ENCODE measurements around the gene ACTR1A.

ACTR1A gene

GRCh38 chr10:102492344-102492939 is 10.1 kb downstream of the ACTR1A start:
- Mint-ChIP-seq H3K27ac (peak overlapping the region in 1 of 2 donors; percentile 23), H3K4me3 (peak overlapping the region in 1 of 2 donors; percentile 15), H3K4me1 (ENCODE audit: low read depth in 2 of 2) (peaks cover 13 to 35% of the 10 kb centered on the region in 2 donors), H3K36me3 (ENCODE audit: insufficient read depth) (peaks cover 65% of the 10 kb centered on the region), H3K9me3 (no peaks in the 10 kb centered on the region), H3K27me3 (no peaks in the 10 kb centered on the region)
- ATAC-seq (replicated peaks) (no peak), DNase-seq (no peak)

GRCh38 chr10:102491136-102491535 is 11.4 kb downstream of the ACTR1A start:
- no peak for DNase-seq
- Mint-ChIP-seq H3K27me3 (no peaks in the 10 kb centered on the region), H3K36me3 (ENCODE audit: insufficient read depth) (peaks cover 69% of the 10 kb centered on the region), H3K4me3 (no peak overlapping the region), H3K9me3 (no peaks in the 10 kb centered on the region), H3K4me1 (ENCODE audit: low read depth in 2 of 2) (peaks cover 13 to 23% of the 10 kb centered on the region in 2 donors), H3K27ac (no peak overlapping the region)
- no peak for ATAC-seq (replicated peaks)

- Mint-ChIP-seq H3K4me3 (no peak overlapping the region), H3K27ac (peak overlapping the region in 1 of 2 donors; percentile 8), H3K36me3 (ENCODE audit: insufficient read depth) (peaks cover 91% of the 10 kb centered on the region), H3K4me1 (ENCODE audit: low read depth in 2 of 2) (no peaks in the 10 kb centered on the region), H3K27me3 (no peaks in the 10 kb centered on the region), H3K9me3 (no peaks in the 10 kb centered on the region)
- ATAC-seq (replicated peaks) (no peak), DNase-seq (no peak)
Measured at GRCh38 chr10:102485093-102485784, 17.3 kb downstream of the ACTR1A start.

- H3K36me3 Mint-ChIP-seq (ENCODE audit: insufficient read depth) = peaks cover 88% of the 10 kb centered on the region
- no peak overlapping the region for H3K4me3 Mint-ChIP-seq
- H3K9me3 Mint-ChIP-seq = no peaks in the 10 kb centered on the region
Measured at GRCh38 chr10:102484021-102484420, 18.5 kb downstream of the ACTR1A start.

GRCh38 chr10:102480396-102480795 is 22.1 kb downstream of the ACTR1A start:
- no peak overlapping the region for H3K4me3 Mint-ChIP-seq
- H3K27ac Mint-ChIP-seq = no peak overlapping the region
- DNase-seq (no peak), ATAC-seq (replicated peaks) (no peak)
- H3K9me3 Mint-ChIP-seq = no peaks in the 10 kb centered on the region
- H3K4me1 Mint-ChIP-seq (ENCODE audit: low read depth in 2 of 2) = peaks cover 4 to 5% of the 10 kb centered on the region in 2 donors
- no peaks in the 10 kb centered on the region for H3K27me3 Mint-ChIP-seq
- H3K36me3 Mint-ChIP-seq (ENCODE audit: insufficient read depth) = peaks cover 69% of the 10 kb centered on the region

More at GRCh38 chr10:102484021-102484420, 18.5 kb downstream of the ACTR1A start:
- peaks cover 1 to 2% of the 10 kb centered on the region in 2 donors for H3K4me1 Mint-ChIP-seq (ENCODE audit: low read depth in 2 of 2)
- no peaks in the 10 kb centered on the region for H3K27me3 Mint-ChIP-seq
- H3K27ac Mint-ChIP-seq = peak overlapping the region in 1 of 2 donors; percentile 44
- DNase-seq (no peak), ATAC-seq (replicated peaks) (no peak)

- no peak for ATAC-seq (replicated peaks)
- no peaks in the 10 kb centered on the region for H3K27me3 Mint-ChIP-seq
- H3K27ac Mint-ChIP-seq = peak overlapping the region in 1 of 2 donors; percentile 77
- H3K36me3 Mint-ChIP-seq (ENCODE audit: insufficient read depth) = peaks cover 61% of the 10 kb centered on the region
- no peak overlapping the region for H3K4me3 Mint-ChIP-seq
- DNase-seq = no peak
- H3K4me1 Mint-ChIP-seq (ENCODE audit: low read depth in 2 of 2) = peaks cover 4 to 5% of the 10 kb centered on the region in 2 donors
- no peaks in the 10 kb centered on the region for H3K9me3 Mint-ChIP-seq
Measured at GRCh38 chr10:102479651-102480050, 22.9 kb downstream of the ACTR1A start.

GRCh38 chr10:102476466-102477141 is 25.9 kb downstream of the ACTR1A start:
- Mint-ChIP-seq H3K27me3 (no peaks in the 10 kb centered on the region), H3K27ac (peak overlapping the region; percentile 46), H3K4me1 (ENCODE audit: low read depth in 2 of 2) (peaks cover 12 to 13% of the 10 kb centered on the region in 2 donors), H3K9me3 (no peaks in the 10 kb centered on the region), H3K4me3 (no peak overlapping the region), H3K36me3 (ENCODE audit: insufficient read depth) (peaks cover 33% of the 10 kb centered on the region)
- DNase-seq (no peak), ATAC-seq (replicated peaks) (no peak)

- peak overlapping the region; percentile 46 for H3K27ac Mint-ChIP-seq
- H3K36me3 Mint-ChIP-seq (ENCODE audit: insufficient read depth) = peaks cover 28% of the 10 kb centered on the region
- ATAC-seq (replicated peaks) (no peak), DNase-seq (no peak)
- H3K9me3 Mint-ChIP-seq = no peaks in the 10 kb centered on the region
- no peaks in the 10 kb centered on the region for H3K27me3 Mint-ChIP-seq
- H3K4me3 Mint-ChIP-seq = no peak overlapping the region
- H3K4me1 Mint-ChIP-seq (ENCODE audit: low read depth in 2 of 2) = peaks cover 12 to 13% of the 10 kb centered on the region in 2 donors
Measured at GRCh38 chr10:102475451-102476040, 27.0 kb downstream of the ACTR1A start.

GRCh38 chr10:102473445-102474331 is 28.8 kb downstream of the ACTR1A start:
- Mint-ChIP-seq H3K4me1 (ENCODE audit: low read depth in 2 of 2) (peaks cover 8% of the 10 kb centered on the region in 2 donors), H3K27me3 (no peaks in the 10 kb centered on the region), H3K9me3 (no peaks in the 10 kb centered on the region), H3K36me3 (ENCODE audit: insufficient read depth) (peaks cover 18% of the 10 kb centered on the region), H3K27ac (peak overlapping the region; percentile 54 to 92), H3K4me3 (peak overlapping the region; percentile 35 to 46)
- DNase-seq (no peak), ATAC-seq (replicated peaks) (peak; percentile 63)

GRCh38 chr10:102470579-102471546 is 31.6 kb downstream of the ACTR1A start:
- Mint-ChIP-seq H3K27ac (no peak overlapping the region), H3K4me3 (no peak overlapping the region), H3K36me3 (ENCODE audit: insufficient read depth) (peaks cover 4% of the 10 kb centered on the region), H3K9me3 (no peaks in the 10 kb centered on the region), H3K27me3 (no peaks in the 10 kb centered on the region), H3K4me1 (ENCODE audit: low read depth in 2 of 2) (peaks cover 8% of the 10 kb centered on the region in 2 donors)
- ATAC-seq (replicated peaks) (no peak), DNase-seq (no peak)

- no peak for ATAC-seq (replicated peaks)
- no peaks in the 10 kb centered on the region for H3K9me3 Mint-ChIP-seq
- no peaks in the 10 kb centered on the region for H3K27me3 Mint-ChIP-seq
- peak overlapping the region in 1 of 2 donors; percentile 65 for H3K27ac Mint-ChIP-seq
- H3K36me3 Mint-ChIP-seq (ENCODE audit: insufficient read depth) = peaks cover 4% of the 10 kb centered on the region
- peaks cover 7% of the 10 kb centered on the region in 2 donors for H3K4me1 Mint-ChIP-seq (ENCODE audit: low read depth in 2 of 2)
- DNase-seq = no peak
- H3K4me3 Mint-ChIP-seq = no peak overlapping the region
Measured at GRCh38 chr10:102468683-102469082, 33.8 kb downstream of the ACTR1A start.

GRCh38 chr10:102467971-102468438 is 34.5 kb downstream of the ACTR1A start:
- no peak overlapping the region for H3K4me3 Mint-ChIP-seq
- ATAC-seq (replicated peaks) (no peak), DNase-seq (no peak)
- H3K9me3 Mint-ChIP-seq = no peaks in the 10 kb centered on the region
- H3K27me3 Mint-ChIP-seq = no peaks in the 10 kb centered on the region
- H3K27ac Mint-ChIP-seq = no peak overlapping the region
- H3K4me1 Mint-ChIP-seq (ENCODE audit: low read depth in 2 of 2) = peaks cover under 1 to 1% of the 10 kb centered on the region in 2 donors
- peaks cover 4% of the 10 kb centered on the region for H3K36me3 Mint-ChIP-seq (ENCODE audit: insufficient read depth)
